ENCODE results near the gene PPM1H.

Gene PPM1H

DNA sequence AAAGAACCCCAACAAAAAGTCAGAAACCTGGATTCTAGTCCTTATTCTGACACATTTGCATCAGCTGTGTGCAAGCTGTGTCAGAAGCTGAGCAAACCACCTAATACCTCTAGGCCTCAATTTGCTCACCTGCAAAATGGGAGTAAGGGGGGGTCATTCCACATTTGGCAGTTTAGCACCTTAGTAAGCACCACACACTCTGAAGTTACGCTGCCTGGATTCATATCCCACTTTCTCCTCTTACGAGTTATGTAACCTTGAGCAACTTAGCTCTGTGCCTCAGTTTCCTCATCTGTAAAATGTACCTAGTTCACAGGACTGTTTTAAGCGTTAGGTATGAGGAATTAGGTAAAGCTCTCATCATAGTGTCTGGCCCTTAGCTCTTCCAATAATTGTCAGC lies 218.9 kb downstream of the PPM1H start:
- Histone ChIP-seq H2BK12ac (ENCODE audit: low read length in 2 of 2) (no peak overlapping the region), H2BK15ac (ENCODE audit: low read depth, poor library complexity, severe bottlenecking) (no peak overlapping the region), H3K9me3 (ENCODE audit: control insufficient read depth, low read length) (no peaks in the 10 kb centered on the region), H3K18ac (ENCODE audit: low read depth in 1 of 2, low read length in 2 of 2) (no peak overlapping the region), H3K27me3 (ENCODE audit: control insufficient read depth in 1 of 2, insufficient read depth in 1 of 2, low read length in 2 of 2) (no peaks in the 10 kb centered on the region), H3K36me3 (ENCODE audit: control insufficient read depth in 1 of 2, insufficient read depth in 2 of 2, low read depth in 1 of 2, low read length in 2 of 2) (no peaks in the 10 kb centered on the region), H3K79me1 (replicated peaks; ENCODE audit: low read length, poor library complexity, severe bottlenecking) (peaks cover 2% of the 10 kb centered on the region), H3K4me2 (ENCODE audit: low read length, poor library complexity, severe bottlenecking) (no peak overlapping the region), H4K8ac (ENCODE audit: low read length) (no peak overlapping the region), H3K4me3 (ENCODE audit: insufficient read depth in 1 of 2, low read depth in 1 of 2, low read length in 2 of 2) (no peak overlapping the region), H3K4ac (ENCODE audit: low read depth in 1 of 2, low read length in 2 of 2) (no peak overlapping the region), H2BK120ac (ENCODE audit: low read depth, low read length) (no peak overlapping the region), H2AFZ (ENCODE audit: low read depth, low read length) (no peak overlapping the region), H3K9ac (ENCODE audit: low read length) (no peak overlapping the region), H4K91ac (ENCODE audit: low read length) (no peak overlapping the region), H3K27ac (ENCODE audit: low read length, poor library complexity, severe bottlenecking) (peak overlapping the region; percentile 83), H3K14ac (ENCODE audit: low read length in 2 of 2) (no peak overlapping the region), H2AK5ac (ENCODE audit: low read length, severe bottlenecking) (peak overlapping the region; percentile 83), H3K4me1 (ENCODE audit: control insufficient read depth, insufficient read depth, low read depth, low read length) (peaks cover 27% of the 10 kb centered on the region), H2BK5ac (ENCODE audit: low read depth, low read length, poor library complexity, severe bottlenecking) (no peak overlapping the region), H3K23ac (ENCODE audit: low read length in 2 of 2) (no peak overlapping the region)
- no peak for DNase-seq
- 100% methylated on average over 1 of the region's 3 CpGs for WGBS

DNA sequence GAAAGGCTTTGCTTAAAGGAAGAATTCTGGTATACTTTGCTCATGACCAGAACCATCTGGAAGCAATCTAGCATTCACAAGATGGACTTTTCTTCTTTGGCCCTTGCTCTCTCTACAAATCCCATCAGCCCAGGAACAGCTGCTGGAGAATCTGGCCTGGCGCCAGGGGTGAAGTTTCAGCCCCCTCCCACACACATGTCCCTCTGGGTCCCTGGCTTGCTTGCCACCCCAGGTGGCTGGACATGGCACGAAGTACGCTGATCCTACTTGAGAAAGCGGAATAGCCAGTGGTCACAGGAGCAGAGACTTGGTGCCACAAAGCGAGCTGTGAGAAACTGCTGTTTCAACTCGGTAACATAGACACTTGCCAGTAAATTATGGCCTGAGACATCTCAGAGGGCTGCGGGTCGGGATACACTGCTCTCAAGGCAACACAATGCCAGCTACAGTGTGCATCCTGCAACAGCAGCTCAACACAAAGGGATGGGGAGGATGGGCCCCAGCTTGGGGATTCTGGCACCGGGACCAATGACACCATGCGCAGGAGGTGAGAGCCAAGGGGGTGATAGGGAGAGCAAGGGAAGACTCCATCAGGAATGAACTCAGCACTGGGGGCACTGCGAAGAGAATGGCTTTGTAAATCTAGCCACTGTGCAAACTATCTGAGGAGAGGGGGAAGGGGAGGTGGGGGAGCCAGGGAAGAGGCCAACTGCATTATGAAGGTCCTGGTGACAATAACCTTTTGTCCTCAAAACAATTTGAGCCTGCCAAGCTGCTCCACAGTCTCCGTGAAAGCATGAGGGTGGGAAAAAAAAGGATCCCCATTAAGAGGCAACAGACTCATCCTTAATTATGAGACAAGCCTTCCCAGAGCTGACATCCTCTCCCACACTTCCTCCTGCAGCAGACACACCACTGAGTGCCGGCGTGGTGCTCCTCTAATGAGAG lies 219.9 kb downstream of the PPM1H start:
- Histone ChIP-seq H4K91ac (ENCODE audit: low read length) (peak overlapping the region; percentile 6), H3K36me3 (ENCODE audit: control insufficient read depth in 1 of 2, insufficient read depth in 2 of 2, low read depth in 1 of 2, low read length in 2 of 2) (no peaks in the 10 kb centered on the region), H2BK120ac (ENCODE audit: low read depth, low read length) (no peak overlapping the region), H3K4ac (ENCODE audit: low read depth in 1 of 2, low read length in 2 of 2) (peak overlapping the region in 1 of 2 experiments; percentile 25), H3K9ac (ENCODE audit: low read length) (peak overlapping the region; percentile 82), H3K27ac (ENCODE audit: low read length, poor library complexity, severe bottlenecking) (no peak overlapping the region), H2AFZ (ENCODE audit: low read depth, low read length) (no peak overlapping the region), H3K23ac (ENCODE audit: low read length in 2 of 2) (no peak overlapping the region), H3K79me1 (replicated peaks; ENCODE audit: low read length, poor library complexity, severe bottlenecking) (peaks cover 2% of the 10 kb centered on the region), H3K27me3 (ENCODE audit: control insufficient read depth in 1 of 2, insufficient read depth in 1 of 2, low read length in 2 of 2) (no peaks in the 10 kb centered on the region), H4K8ac (ENCODE audit: low read length) (peak overlapping the region; percentile 12), H3K4me2 (ENCODE audit: low read length, poor library complexity, severe bottlenecking) (no peak overlapping the region), H3K18ac (ENCODE audit: low read depth in 1 of 2, low read length in 2 of 2) (peak overlapping the region in 1 of 2 experiments; percentile 42), H2BK12ac (ENCODE audit: low read length in 2 of 2) (peak overlapping the region in 1 of 2 experiments; percentile 34), H3K4me1 (ENCODE audit: control insufficient read depth, insufficient read depth, low read depth, low read length) (peaks cover 22% of the 10 kb centered on the region), H2BK15ac (ENCODE audit: low read depth, poor library complexity, severe bottlenecking) (no peak overlapping the region), H2AK5ac (ENCODE audit: low read length, severe bottlenecking) (peak overlapping the region; percentile 83), H3K4me3 (ENCODE audit: insufficient read depth in 1 of 2, low read depth in 1 of 2, low read length in 2 of 2) (peak overlapping the region in 1 of 2 experiments; percentile 19), H3K14ac (ENCODE audit: low read length in 2 of 2) (no peak overlapping the region), H3K9me3 (ENCODE audit: control insufficient read depth, low read length) (no peaks in the 10 kb centered on the region), H2BK5ac (ENCODE audit: low read depth, low read length, poor library complexity, severe bottlenecking) (no peak overlapping the region)
- DNase-seq = no peak
- WGBS = 76% methylated on average over 14 of the region's 14 CpGs

DNA sequence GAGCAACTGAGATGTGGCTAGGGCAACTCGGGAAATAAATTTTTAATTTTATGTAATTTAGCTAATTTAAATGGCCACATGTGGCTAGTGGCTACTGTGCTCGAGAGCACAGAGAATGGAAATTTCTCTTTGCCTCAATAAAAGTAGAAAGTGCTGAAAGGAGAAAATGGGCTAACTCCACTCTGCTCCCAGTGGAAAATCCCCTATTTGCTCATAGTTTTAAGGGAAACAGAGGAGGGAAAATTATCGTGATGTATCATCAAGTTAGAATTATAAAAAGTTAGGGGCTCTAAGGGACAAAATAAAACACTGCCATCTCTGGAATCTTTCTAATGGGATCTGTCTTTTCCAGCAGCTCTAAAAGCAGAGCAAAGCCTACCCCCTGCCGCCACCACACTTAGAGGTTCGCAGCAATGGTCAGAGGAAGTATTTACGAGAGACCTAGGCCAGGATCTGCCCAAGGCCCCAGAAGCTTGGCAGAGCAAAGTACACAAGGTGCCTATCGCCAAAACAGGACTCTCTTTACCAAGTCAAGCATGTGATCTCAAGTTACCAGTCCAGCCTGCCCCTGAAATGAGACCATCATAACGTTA lies 220.7 kb downstream of the PPM1H start:
- Histone ChIP-seq H3K4me2 (ENCODE audit: low read length, poor library complexity, severe bottlenecking) (no peak overlapping the region), H2BK15ac (ENCODE audit: low read depth, poor library complexity, severe bottlenecking) (no peak overlapping the region), H3K9me3 (ENCODE audit: control insufficient read depth, low read length) (no peaks in the 10 kb centered on the region), H3K36me3 (ENCODE audit: control insufficient read depth in 1 of 2, insufficient read depth in 2 of 2, low read depth in 1 of 2, low read length in 2 of 2) (no peaks in the 10 kb centered on the region), H3K4me1 (ENCODE audit: control insufficient read depth, insufficient read depth, low read depth, low read length) (peaks cover 22% of the 10 kb centered on the region), H3K79me1 (replicated peaks; ENCODE audit: low read length, poor library complexity, severe bottlenecking) (peaks cover 2% of the 10 kb centered on the region), H3K18ac (ENCODE audit: low read depth in 1 of 2, low read length in 2 of 2) (no peak overlapping the region), H3K4ac (ENCODE audit: low read depth in 1 of 2, low read length in 2 of 2) (no peak overlapping the region), H4K91ac (ENCODE audit: low read length) (no peak overlapping the region), H2BK120ac (ENCODE audit: low read depth, low read length) (no peak overlapping the region), H2AK5ac (ENCODE audit: low read length, severe bottlenecking) (peak overlapping the region; percentile 68), H2BK12ac (ENCODE audit: low read length in 2 of 2) (no peak overlapping the region), H3K9ac (ENCODE audit: low read length) (peak overlapping the region; percentile 82), H2BK5ac (ENCODE audit: low read depth, low read length, poor library complexity, severe bottlenecking) (no peak overlapping the region), H4K8ac (ENCODE audit: low read length) (peak overlapping the region; percentile 12), H3K27me3 (ENCODE audit: control insufficient read depth in 1 of 2, insufficient read depth in 1 of 2, low read length in 2 of 2) (no peaks in the 10 kb centered on the region), H2AFZ (ENCODE audit: low read depth, low read length) (no peak overlapping the region), H3K4me3 (ENCODE audit: insufficient read depth in 1 of 2, low read depth in 1 of 2, low read length in 2 of 2) (no peak overlapping the region), H3K23ac (ENCODE audit: low read length in 2 of 2) (no peak overlapping the region), H3K27ac (ENCODE audit: low read length, poor library complexity, severe bottlenecking) (no peak overlapping the region), H3K14ac (ENCODE audit: low read length in 2 of 2) (no peak overlapping the region)
- WGBS = 80% methylated on average over 8 of the region's 8 CpGs
- DNase-seq = no peak

DNA sequence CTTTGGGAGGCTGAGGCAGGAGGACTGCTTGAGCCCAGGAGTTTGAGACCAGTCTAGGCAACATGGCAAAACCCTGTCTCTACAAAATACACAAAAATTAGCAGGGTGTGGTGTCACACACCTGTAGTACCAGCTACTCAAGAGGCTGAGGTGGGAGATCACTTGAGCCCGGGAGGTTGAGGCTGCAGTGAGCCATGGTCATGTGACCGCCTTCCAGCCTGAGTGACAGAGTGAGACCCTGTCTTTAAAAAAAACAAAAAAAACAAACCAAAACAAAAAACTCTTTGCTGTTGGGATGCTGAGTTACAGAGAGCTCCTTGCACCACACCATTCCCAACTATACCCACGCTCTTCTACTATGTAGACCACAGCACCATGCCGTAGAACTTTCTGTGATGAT lies 221.2 kb downstream of the PPM1H start:
- H3K27ac ChIP-seq (ENCODE audit: low read length, poor library complexity, severe bottlenecking) = no peak overlapping the region
- H3K14ac ChIP-seq (ENCODE audit: low read length in 2 of 2) = no peak overlapping the region
- no peak overlapping the region for H2BK5ac ChIP-seq (ENCODE audit: low read depth, low read length, poor library complexity, severe bottlenecking)
- no peaks in the 10 kb centered on the region for H3K36me3 ChIP-seq (ENCODE audit: control insufficient read depth in 1 of 2, insufficient read depth in 2 of 2, low read depth in 1 of 2, low read length in 2 of 2)
- no peak overlapping the region for H2AFZ ChIP-seq (ENCODE audit: low read depth, low read length)
- no peak overlapping the region for H4K8ac ChIP-seq (ENCODE audit: low read length)
- H3K4me2 ChIP-seq (ENCODE audit: low read length, poor library complexity, severe bottlenecking) = no peak overlapping the region
- peaks cover 2% of the 10 kb centered on the region for H3K79me1 ChIP-seq (replicated peaks; ENCODE audit: low read length, poor library complexity, severe bottlenecking)
- no peak overlapping the region for H4K91ac ChIP-seq (ENCODE audit: low read length)
- peak overlapping the region; percentile 68 for H2AK5ac ChIP-seq (ENCODE audit: low read length, severe bottlenecking)
- H2BK12ac ChIP-seq (ENCODE audit: low read length in 2 of 2) = no peak overlapping the region
- 98% methylated on average over 3 of the region's 4 CpGs for WGBS
- no peak overlapping the region for H2BK15ac ChIP-seq (ENCODE audit: low read depth, poor library complexity, severe bottlenecking)
- DNase-seq = no peak
- no peaks in the 10 kb centered on the region for H3K27me3 ChIP-seq (ENCODE audit: control insufficient read depth in 1 of 2, insufficient read depth in 1 of 2, low read length in 2 of 2)
- H3K4me1 ChIP-seq (ENCODE audit: control insufficient read depth, insufficient read depth, low read depth, low read length) = peaks cover 22% of the 10 kb centered on the region
- H3K4me3 ChIP-seq (ENCODE audit: insufficient read depth in 1 of 2, low read depth in 1 of 2, low read length in 2 of 2) = no peak overlapping the region
- H3K23ac ChIP-seq (ENCODE audit: low read length in 2 of 2) = no peak overlapping the region
- no peak overlapping the region for H3K4ac ChIP-seq (ENCODE audit: low read depth in 1 of 2, low read length in 2 of 2)
- H3K18ac ChIP-seq (ENCODE audit: low read depth in 1 of 2, low read length in 2 of 2) = no peak overlapping the region
- no peaks in the 10 kb centered on the region for H3K9me3 ChIP-seq (ENCODE audit: control insufficient read depth, low read length)
- H3K9ac ChIP-seq (ENCODE audit: low read length) = peak overlapping the region; percentile 82
- no peak overlapping the region for H2BK120ac ChIP-seq (ENCODE audit: low read depth, low read length)

All from mesenchymal stem cell (in vitro differentiated cells and primary cell).